Measurements from ENCODE around the gene UIMC1.

UIMC1 gene

GRCh38 chr5:176901260-176902101 lies 105.1 kb downstream of the UIMC1 start:
- no peak for DNase-seq

GRCh38 chr5:176900780-176901204 lies 105.8 kb downstream of the UIMC1 start:
- no peak for DNase-seq

GRCh38 chr5:176899946-176900779 lies 106.4 kb downstream of the UIMC1 start:
- no peak for DNase-seq

GRCh38 chr5:176899296-176899891 lies 107.2 kb downstream of the UIMC1 start, which contains the start of gene HK3:
TSS of gene HK3 (minus strand) at chr5:176899346. CDS start at chr5:176896159, 3,187 bp downstream.
- no peak for DNase-seq

GRCh38 chr5:176897263-176897662 lies 109.3 kb downstream of the UIMC1 start:
- no peak for DNase-seq

GRCh38 chr5:176895831-176896230 lies 110.7 kb downstream of the UIMC1 start:
- no peak for DNase-seq

GRCh38 chr5:176894298-176894697 lies 112.3 kb downstream of the UIMC1 start:
- no peak for DNase-seq

- DNase-seq, result no peak
These were observed 113.9 kb downstream of the UIMC1 start for GRCh38 chr5:176892663-176893062.

- DNase-seq, result no peak
These were observed 115.1 kb downstream of the UIMC1 start for GRCh38 chr5:176891331-176891958.

- no peak for DNase-seq
These were observed 115.9 kb downstream of the UIMC1 start for GRCh38 chr5:176890455-176891330.

- no peak for DNase-seq
These were observed 117.0 kb downstream of the UIMC1 start for GRCh38 chr5:176889321-176890280.

GRCh38 chr5:176888865-176889165 lies 117.8 kb downstream of the UIMC1 start:
- DNase-seq, result peak; percentile 13

- DNase-seq, result peak; percentile 14
These were observed 118.3 kb downstream of the UIMC1 start for GRCh38 chr5:176888016-176888864.

GRCh38 chr5:176887252-176887849 lies 119.2 kb downstream of the UIMC1 start:
- peak; percentile 41 for DNase-seq

- DNase-seq, result peak; percentile 21
These were observed 120.0 kb downstream of the UIMC1 start for GRCh38 chr5:176886336-176887251.

- no peak for DNase-seq
These were observed 122.0 kb downstream of the UIMC1 start for GRCh38 chr5:176884571-176884890.

GRCh38 chr5:176883700-176884570 lies 122.6 kb downstream of the UIMC1 start:
- DNase-seq, result peak; percentile 44

GRCh38 chr5:176882567-176882903 lies 124.0 kb downstream of the UIMC1 start:
- no peak for DNase-seq
